ENCODE data around the gene MAP3K7. TPM values are rescaled to one million over a fixed set of nuclear protein-coding genes. Genes with fewer than 3 reads are reported as not detected.

Gene MAP3K7
- total RNA-seq, 1 donor from 2014 or later = 22.0 TPM

DNA sequence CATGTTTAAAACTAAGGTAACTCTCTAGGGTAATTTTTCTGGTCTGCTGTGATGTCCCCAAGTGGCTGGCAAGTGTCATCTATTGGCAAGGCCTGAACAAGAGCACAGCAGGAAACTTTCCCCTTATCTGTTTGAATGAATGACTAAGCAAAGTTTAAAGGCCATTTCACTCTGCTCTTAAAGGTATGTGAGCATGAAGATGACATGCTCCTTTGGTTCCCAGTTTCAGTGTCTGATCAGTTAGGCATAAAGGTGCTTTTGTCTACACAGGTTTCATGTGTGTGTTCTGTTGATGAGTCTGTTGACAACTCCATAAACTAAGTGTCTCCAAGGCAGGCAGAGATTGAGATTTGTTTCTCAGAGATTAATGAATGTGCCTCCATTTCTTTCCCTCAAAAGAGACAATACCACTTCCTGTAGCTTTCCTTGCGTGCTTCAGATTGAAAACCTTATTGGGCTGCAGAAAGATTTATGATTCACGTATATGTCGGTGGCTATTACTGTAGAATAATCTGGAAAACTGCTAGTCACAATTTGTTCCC, 83.9 kb downstream of the MAP3K7 start:
- no peak overlapping the region for H3K4me3 ChIP-seq
- ATAC-seq (no peak), DNase-seq (no peak)
- no peaks in the 10 kb centered on the region for H3K4me1 ChIP-seq
- no peaks in the 10 kb centered on the region for H3K9me3 ChIP-seq
- H3K27ac ChIP-seq = no peak overlapping the region
- intact Hi-C loops (cut with DNase I) = no loop called here
- no peaks in the 10 kb centered on the region for H3K36me3 ChIP-seq
- TF ChIP-seq, protein P1, sequence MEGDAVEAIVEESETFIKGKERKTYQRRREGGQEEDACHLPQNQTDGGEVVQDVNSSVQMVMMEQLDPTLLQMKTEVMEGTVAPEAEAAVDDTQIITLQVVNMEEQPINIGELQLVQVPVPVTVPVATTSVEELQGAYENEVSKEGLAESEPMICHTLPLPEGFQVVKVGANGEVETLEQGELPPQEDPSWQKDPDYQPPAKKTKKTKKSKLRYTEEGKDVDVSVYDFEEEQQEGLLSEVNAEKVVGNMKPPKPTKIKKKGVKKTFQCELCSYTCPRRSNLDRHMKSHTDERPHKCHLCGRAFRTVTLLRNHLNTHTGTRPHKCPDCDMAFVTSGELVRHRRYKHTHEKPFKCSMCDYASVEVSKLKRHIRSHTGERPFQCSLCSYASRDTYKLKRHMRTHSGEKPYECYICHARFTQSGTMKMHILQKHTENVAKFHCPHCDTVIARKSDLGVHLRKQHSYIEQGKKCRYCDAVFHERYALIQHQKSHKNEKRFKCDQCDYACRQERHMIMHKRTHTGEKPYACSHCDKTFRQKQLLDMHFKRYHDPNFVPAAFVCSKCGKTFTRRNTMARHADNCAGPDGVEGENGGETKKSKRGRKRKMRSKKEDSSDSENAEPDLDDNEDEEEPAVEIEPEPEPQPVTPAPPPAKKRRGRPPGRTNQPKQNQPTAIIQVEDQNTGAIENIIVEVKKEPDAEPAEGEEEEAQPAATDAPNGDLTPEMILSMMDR (IDR thresholded peaks at IDR 0.05) = no peak
- no peaks in the 10 kb centered on the region for H3K27me3 ChIP-seq (ENCODE audit: low read depth)

DNA sequence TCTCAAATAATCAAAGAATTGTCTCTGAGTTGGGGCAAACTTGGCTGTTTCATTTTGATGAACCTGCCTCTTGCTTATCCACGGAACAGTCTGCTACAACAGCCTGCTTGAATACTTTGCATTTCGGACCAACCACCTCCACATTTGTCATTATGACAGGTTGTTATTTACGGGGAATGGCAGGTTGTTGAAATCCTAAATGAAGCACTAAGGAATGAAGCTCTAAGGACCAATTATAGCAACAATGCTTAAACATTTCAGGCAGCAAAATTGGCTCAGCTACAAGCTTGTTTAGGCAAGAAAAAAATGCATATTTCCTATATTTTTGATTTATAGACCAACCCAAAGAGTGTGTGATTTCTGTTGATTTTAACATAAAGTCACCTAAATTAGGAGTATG, 84.5 kb downstream of the MAP3K7 start:
- Histone ChIP-seq H3K4me1 (no peaks in the 10 kb centered on the region), H3K36me3 (no peaks in the 10 kb centered on the region), H3K27me3 (ENCODE audit: low read depth) (no peaks in the 10 kb centered on the region), H3K4me3 (no peak overlapping the region), H3K9me3 (no peaks in the 10 kb centered on the region), H3K27ac (no peak overlapping the region)
- ATAC-seq (no peak), DNase-seq (no peak)
- TF ChIP-seq, protein P1 (IDR thresholded peaks at IDR 0.05) = no peak
- intact Hi-C loops (cut with DNase I) = no loop called here

DNA sequence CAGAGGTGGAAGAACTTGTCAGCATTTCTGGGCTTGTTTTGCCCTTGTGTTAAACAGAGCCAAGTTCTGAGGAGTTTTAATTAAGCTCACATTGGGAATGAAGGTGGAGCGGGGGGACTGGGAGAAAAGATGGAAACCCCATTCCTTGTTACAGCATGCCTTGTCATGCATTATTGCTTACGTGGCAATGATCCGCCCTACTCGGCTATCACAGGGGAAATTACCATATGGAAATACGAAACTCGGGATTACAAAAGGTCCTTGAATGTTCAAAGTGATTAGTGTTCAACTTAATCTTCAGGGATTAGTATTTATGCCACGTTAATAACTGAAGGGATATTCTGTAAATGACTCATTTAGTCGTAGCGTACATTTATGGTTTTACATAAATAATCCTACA, 86.4 kb downstream of the MAP3K7 start:
- Histone ChIP-seq H3K4me1 (no peaks in the 10 kb centered on the region), H3K27ac (no peak overlapping the region), H3K36me3 (no peaks in the 10 kb centered on the region), H3K27me3 (ENCODE audit: low read depth) (no peaks in the 10 kb centered on the region), H3K4me3 (no peak overlapping the region), H3K9me3 (no peaks in the 10 kb centered on the region)
- ATAC-seq (no peak), DNase-seq (no peak)
- TF ChIP-seq, protein P1 (IDR thresholded peaks at IDR 0.05) = no peak
- intact Hi-C loops (cut with DNase I) = no loop called here

DNA sequence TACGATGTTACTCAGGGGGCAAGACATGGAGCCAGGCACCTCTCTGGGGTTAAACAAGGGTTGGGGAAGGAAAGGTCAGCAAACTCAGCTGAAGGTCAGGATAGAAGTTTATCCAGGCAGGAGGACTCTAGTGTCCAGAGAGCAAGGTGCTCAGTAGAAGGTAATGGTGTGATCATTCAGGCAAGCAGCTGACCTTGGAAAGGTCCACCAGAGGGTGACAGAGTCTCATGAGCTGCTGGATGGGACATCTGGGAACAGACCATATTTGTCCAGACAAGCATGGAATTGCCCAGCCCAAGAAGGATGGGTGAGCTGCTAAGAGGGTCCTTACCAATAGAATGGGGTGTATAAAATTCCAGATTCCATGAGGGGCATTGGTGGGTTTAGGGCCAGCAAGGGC, 89.5 kb downstream of the MAP3K7 start:
- TF ChIP-seq, protein P1 (IDR thresholded peaks at IDR 0.05) = no peak
- Histone ChIP-seq H3K27me3 (ENCODE audit: low read depth) (no peaks in the 10 kb centered on the region), H3K4me3 (no peak overlapping the region), H3K36me3 (no peaks in the 10 kb centered on the region), H3K4me1 (no peaks in the 10 kb centered on the region), H3K9me3 (no peaks in the 10 kb centered on the region), H3K27ac (no peak overlapping the region)
- intact Hi-C loops (cut with DNase I) = no loop called here
- DNase-seq = no peak
- no peak for ATAC-seq

DNA sequence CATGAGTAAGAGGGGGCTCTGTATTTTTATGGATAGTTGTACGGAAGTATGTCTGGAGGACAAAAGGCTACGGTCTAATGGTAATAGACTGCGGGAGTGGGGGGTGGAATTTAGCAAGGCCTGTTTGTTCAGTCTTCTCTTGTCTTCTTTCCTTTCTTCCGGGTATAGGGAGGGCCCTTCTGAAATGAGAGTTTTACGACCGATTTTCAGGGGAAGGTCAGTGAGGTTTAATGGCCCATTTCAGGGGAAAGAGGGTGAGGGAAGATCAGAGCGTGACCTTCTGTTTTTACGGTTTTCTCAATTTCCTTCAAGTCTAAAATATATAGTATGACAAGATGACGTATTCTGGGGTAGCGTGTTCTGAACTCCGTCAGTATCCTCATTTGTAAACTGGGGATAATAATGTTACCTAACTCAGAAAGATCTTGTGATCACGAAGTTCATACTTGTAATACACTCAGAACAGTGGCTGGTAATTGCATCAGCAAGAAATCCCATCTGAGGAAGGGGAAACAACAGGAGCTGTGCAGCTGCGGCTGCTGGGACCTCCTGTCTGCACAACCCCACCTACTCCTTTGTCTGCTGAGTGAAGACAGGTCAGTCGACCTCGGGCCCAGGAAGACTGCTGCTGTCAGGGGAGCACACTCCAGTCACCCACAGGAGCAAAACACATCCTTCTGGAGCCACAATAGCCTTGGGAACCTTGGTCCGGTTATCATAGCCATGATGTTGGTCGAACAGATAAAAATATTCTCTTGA, 90.4 kb downstream of the MAP3K7 start:
- H3K4me3 ChIP-seq = no peak overlapping the region
- no peak for DNase-seq
- H3K36me3 ChIP-seq = no peaks in the 10 kb centered on the region
- no peaks in the 10 kb centered on the region for H3K9me3 ChIP-seq
- no peak for ATAC-seq
- no peak overlapping the region for H3K27ac ChIP-seq
- H3K4me1 ChIP-seq = no peaks in the 10 kb centered on the region
- intact Hi-C loops (cut with DNase I) = no loop called here
- H3K27me3 ChIP-seq (ENCODE audit: low read depth) = no peaks in the 10 kb centered on the region
- TF ChIP-seq, protein P1 (IDR thresholded peaks at IDR 0.05) = no peak
